ENCODE results near the gene MS4A13. TPM values are rescaled to one million over a fixed set of nuclear protein-coding genes. Genes with fewer than 3 reads are reported as not detected.
A peak's percentile ranks its signal among the peaks of the same experiment; 100 is the strongest.

The MS4A13 gene
- polyA plus RNA-seq, 2 of the 4 experiments (the other 2 are of a cell fraction): not detected

- POLR2A ChIA-PET: no interaction called here
These were observed 46.1 kb downstream of the MS4A13 start for GRCh38 chr11:60561254-60561653.

GRCh38 chr11:60563553-60564235 lies 48.5 kb downstream of the MS4A13 start:
- WGBS (ENCODE audit: missing lambda C conversion rate): 21% methylated on average over 8 of the region's 8 CpGs
- Histone ChIP-seq H3K4me2 (no peak overlapping the region), H3K27ac (no peak overlapping the region), H3K4me1 (no peaks in the 10 kb centered on the region), H3K4me3 (no peak overlapping the region), H3K9me3 (no peaks in the 10 kb centered on the region)
- FAIRE-seq (no peak), DNase-seq (ENCODE audit: low read depth in 1 of 2, low spot score in 1 of 2) (peak in 1 of 2 experiments; percentile 10), ATAC-seq (no peak)
- TF ChIP-seq RCOR1 (IDR thresholded peaks at IDR 0.05; ENCODE audit: low read depth, low read length): no peak
- TF ChIP-seq FOSL2 (IDR thresholded peaks at IDR 0.05): no peak
- TF ChIP-seq FOSL2 (CRISPR knock-in tag; IDR thresholded peaks at IDR 0.05): no peak
- TF ChIP-seq PHF8 (IDR thresholded peaks at IDR 0.05; ENCODE audit: borderline replicate concordance, low read depth): no peak
- TF ChIP-seq USF2 (IDR thresholded peaks at IDR 0.05): no peak
- ChIA-PET CTCF (no interaction called here), POLR2A (no interaction called here)

More at GRCh38 chr11:60561254-60561653, 46.1 kb downstream of the MS4A13 start:
- H3K4me3 ChIP-seq: no peak overlapping the region
- 2% methylated on average over 2 of the region's 2 CpGs for WGBS (ENCODE audit: missing lambda C conversion rate)
- DNase-seq (ENCODE audit: low read depth in 1 of 2, low spot score in 1 of 2): no peak
- CTCF ChIA-PET: interaction anchor here (1.0 to 1.2 kb wide), 2 partner anchors 16 to 41 kb away, joined by 3 read pairs; no protein-coding TSS in a partner anchor
- no peak for ATAC-seq
- no peak overlapping the region for H3K27ac ChIP-seq
- no peak overlapping the region for H3K4me2 ChIP-seq
- TF ChIP-seq CBX2 (IDR thresholded peaks at IDR 0.05; ENCODE audit: borderline replicate concordance, low read depth) (no peak), HES2 (IDR thresholded peaks at IDR 0.05) (no peak), EP300 (IDR thresholded peaks at IDR 0.05) (no peak), TP53 (CRISPR knock-in tag; IDR thresholded peaks at IDR 0.05) (no peak), ELK1 (IDR thresholded peaks at IDR 0.05; ENCODE audit: low read depth, low read length) (no peak), MAZ (IDR thresholded peaks at IDR 0.05; ENCODE audit: borderline replicate concordance, low read depth, low read length) (no peak)
- no peaks in the 10 kb centered on the region for H3K4me1 ChIP-seq
- no peak for FAIRE-seq
- no peaks in the 10 kb centered on the region for H3K9me3 ChIP-seq

GRCh38 chr11:60566776-60567175 lies 51.6 kb downstream of the MS4A13 start:
- FAIRE-seq (no peak), DNase-seq (ENCODE audit: low read depth in 1 of 2, low spot score in 1 of 2) (no peak), ATAC-seq (no peak)
- TF ChIP-seq RNF2 (IDR thresholded peaks at IDR 0.05; ENCODE audit: borderline replicate concordance, low read depth): no peak
- no peak for TF ChIP-seq KDM5A (IDR thresholded peaks at IDR 0.05)
- TF ChIP-seq EHF (CRISPR knock-in tag; IDR thresholded peaks at IDR 0.05): no peak
- TF ChIP-seq FOSB (CRISPR knock-in tag; IDR thresholded peaks at IDR 0.05): no peak
- TF ChIP-seq GATA3 (IDR thresholded peaks at IDR 0.05; ENCODE audit: borderline replicate concordance): no peak
- no peak for TF ChIP-seq RFX5 (IDR thresholded peaks at IDR 0.05)
- TF ChIP-seq MAX (IDR thresholded peaks at IDR 0.05): no peak
- 40% methylated on average over 5 of the region's 5 CpGs for WGBS (ENCODE audit: missing lambda C conversion rate)
- Histone ChIP-seq H3K4me3 (no peak overlapping the region), H3K4me1 (no peaks in the 10 kb centered on the region), H3K9me3 (no peaks in the 10 kb centered on the region), H3K27ac (no peak overlapping the region), H3K4me2 (no peak overlapping the region)
- CTCF ChIA-PET: no interaction called here
- POLR2A ChIA-PET: no interaction called here

- Histone ChIP-seq H3K4me1 (no peaks in the 10 kb centered on the region), H3K27ac (no peak overlapping the region), H3K4me2 (no peak overlapping the region), H3K4me3 (no peak overlapping the region), H3K9me3 (no peaks in the 10 kb centered on the region)
- no peak for DNase-seq (ENCODE audit: low read depth in 1 of 2, low spot score in 1 of 2)
- no peak for ATAC-seq
- FAIRE-seq: no peak
- ChIA-PET CTCF (no interaction called here), POLR2A (no interaction called here)
- 54% methylated on average over 1 of the region's 1 CpG for WGBS (ENCODE audit: missing lambda C conversion rate)
- TF ChIP-seq CHD4 (IDR thresholded peaks at IDR 0.05; ENCODE audit: borderline replicate concordance): no peak
- no peak for TF ChIP-seq POLR2AphosphoS2 (conservative IDR thresholded peaks at IDR 0.05; ENCODE audit: low read length)
- no peak for TF ChIP-seq EP300 (IDR thresholded peaks at IDR 0.05)
- no peak for TF ChIP-seq NFE2L2 (conservative IDR thresholded peaks at IDR 0.05; ENCODE audit: low read length)
- TF ChIP-seq PHF8 (IDR thresholded peaks at IDR 0.05; ENCODE audit: borderline replicate concordance, low read depth): no peak
- TF ChIP-seq ATOH8 (CRISPR knock-in tag; IDR thresholded peaks at IDR 0.05; ENCODE audit: low read depth): no peak
- TF ChIP-seq ZC3H11A (IDR thresholded peaks at IDR 0.05): no peak
- TF ChIP-seq TFCP2L1 (CRISPR knock-in tag; IDR thresholded peaks at IDR 0.05): no peak
- no peak for TF ChIP-seq E2F6 (IDR thresholded peaks at IDR 0.05; ENCODE audit: borderline replicate concordance, low read depth)
- TF ChIP-seq POLR2A (IDR thresholded peaks at IDR 0.05; ENCODE audit: low read length): no peak
- TF ChIP-seq PBX3 (IDR thresholded peaks at IDR 0.05): no peak
These were observed 55.8 kb downstream of the MS4A13 start for GRCh38 chr11:60570970-60571369.

All from A549 (cell line).